ENCODE data around the gene FAM89A.
A peak's percentile ranks its signal among the peaks of the same experiment; 100 is the strongest.

FAM89A gene
- total RNA-seq = 1.0 to 1.5 (median 1.2) reads per million in 3 donors

- H3K27ac ChIP-seq (ENCODE audit: insufficient read depth, low read length, poor library complexity, severe bottlenecking) = peak within 1 kb of the TSS; percentile 8
Measured at GRCh38 chr1:231040019-231040799, at the start of gene FAM89A. FAM89A (minus strand) TSS chr1:231040254; CDS start chr1:231040211, 43 bp downstream.

GRCh38 chr1:231084353-231084752 is 44.3 kb upstream of the FAM89A start:
- Histone ChIP-seq H3K27ac (ENCODE audit: insufficient read depth, low read length, poor library complexity, severe bottlenecking) (no peak overlapping the region), H3K36me3 (ENCODE audit: control insufficient read depth, insufficient read depth, low read length) (no peaks in the 10 kb centered on the region), H3K27me3 (replicated peaks; ENCODE audit: control insufficient read depth, insufficient read depth, low read length, poor library complexity, severe bottlenecking) (no peaks in the 10 kb centered on the region), H3K9me3 (ENCODE audit: control insufficient read depth, low read length) (no peaks in the 10 kb centered on the region), H3K4me1 (ENCODE audit: control insufficient read depth, insufficient read depth, low read length, poor library complexity, severe bottlenecking) (no peaks in the 10 kb centered on the region), H3K4me3 (ENCODE audit: insufficient read depth, low read depth, low read length, poor library complexity, severe bottlenecking) (no peak overlapping the region)
- DNase-seq = no peak

More at GRCh38 chr1:231040019-231040799, at the start of gene FAM89A:
- Histone ChIP-seq H3K4me3 (ENCODE audit: insufficient read depth, low read depth, low read length, poor library complexity, severe bottlenecking) (peak within 1 kb of the TSS; percentile 87), H3K9me3 (ENCODE audit: control insufficient read depth, low read length) (no peaks in the 10 kb centered on the region), H3K4me1 (ENCODE audit: control insufficient read depth, insufficient read depth, low read length, poor library complexity, severe bottlenecking) (peaks cover 11% of the 10 kb centered on the region), H3K27me3 (replicated peaks; ENCODE audit: control insufficient read depth, insufficient read depth, low read length, poor library complexity, severe bottlenecking) (no peaks in the 10 kb centered on the region), H3K36me3 (ENCODE audit: control insufficient read depth, insufficient read depth, low read length) (no peaks in the 10 kb centered on the region)
- DNase-seq = peak; percentile 54 to 57 (median 56)

GRCh38 chr1:231079163-231079562 is 39.1 kb upstream of the FAM89A start:
- no peak overlapping the region for H3K4me3 ChIP-seq (ENCODE audit: insufficient read depth, low read depth, low read length, poor library complexity, severe bottlenecking)
- H3K36me3 ChIP-seq (ENCODE audit: control insufficient read depth, insufficient read depth, low read length) = no peaks in the 10 kb centered on the region
- no peak overlapping the region for H3K27ac ChIP-seq (ENCODE audit: insufficient read depth, low read length, poor library complexity, severe bottlenecking)
- no peak for DNase-seq
- H3K9me3 ChIP-seq (ENCODE audit: control insufficient read depth, low read length) = no peaks in the 10 kb centered on the region
- H3K27me3 ChIP-seq (replicated peaks; ENCODE audit: control insufficient read depth, insufficient read depth, low read length, poor library complexity, severe bottlenecking) = no peaks in the 10 kb centered on the region
- no peaks in the 10 kb centered on the region for H3K4me1 ChIP-seq (ENCODE audit: control insufficient read depth, insufficient read depth, low read length, poor library complexity, severe bottlenecking)

- H3K36me3 ChIP-seq (ENCODE audit: control insufficient read depth, insufficient read depth, low read length) = no peaks in the 10 kb centered on the region
- no peaks in the 10 kb centered on the region for H3K27me3 ChIP-seq (replicated peaks; ENCODE audit: control insufficient read depth, insufficient read depth, low read length, poor library complexity, severe bottlenecking)
- H3K27ac ChIP-seq (ENCODE audit: insufficient read depth, low read length, poor library complexity, severe bottlenecking) = no peak overlapping the region
- H3K9me3 ChIP-seq (ENCODE audit: control insufficient read depth, low read length) = no peaks in the 10 kb centered on the region
- no peaks in the 10 kb centered on the region for H3K4me1 ChIP-seq (ENCODE audit: control insufficient read depth, insufficient read depth, low read length, poor library complexity, severe bottlenecking)
- no peak for DNase-seq
- H3K4me3 ChIP-seq (ENCODE audit: insufficient read depth, low read depth, low read length, poor library complexity, severe bottlenecking) = no peak overlapping the region
Measured at GRCh38 chr1:231078250-231078649, 38.2 kb upstream of the FAM89A start.

GRCh38 chr1:231076802-231077201 is 36.7 kb upstream of the FAM89A start:
- Histone ChIP-seq H3K4me3 (ENCODE audit: insufficient read depth, low read depth, low read length, poor library complexity, severe bottlenecking) (no peak overlapping the region), H3K27ac (ENCODE audit: insufficient read depth, low read length, poor library complexity, severe bottlenecking) (no peak overlapping the region), H3K9me3 (ENCODE audit: control insufficient read depth, low read length) (no peaks in the 10 kb centered on the region), H3K27me3 (replicated peaks; ENCODE audit: control insufficient read depth, insufficient read depth, low read length, poor library complexity, severe bottlenecking) (no peaks in the 10 kb centered on the region), H3K36me3 (ENCODE audit: control insufficient read depth, insufficient read depth, low read length) (no peaks in the 10 kb centered on the region), H3K4me1 (ENCODE audit: control insufficient read depth, insufficient read depth, low read length, poor library complexity, severe bottlenecking) (no peaks in the 10 kb centered on the region)
- DNase-seq = no peak

GRCh38 chr1:231075497-231075896 is 35.4 kb upstream of the FAM89A start:
- Histone ChIP-seq H3K4me1 (ENCODE audit: control insufficient read depth, insufficient read depth, low read length, poor library complexity, severe bottlenecking) (no peaks in the 10 kb centered on the region), H3K27me3 (replicated peaks; ENCODE audit: control insufficient read depth, insufficient read depth, low read length, poor library complexity, severe bottlenecking) (no peaks in the 10 kb centered on the region), H3K27ac (ENCODE audit: insufficient read depth, low read length, poor library complexity, severe bottlenecking) (no peak overlapping the region), H3K4me3 (ENCODE audit: insufficient read depth, low read depth, low read length, poor library complexity, severe bottlenecking) (no peak overlapping the region), H3K9me3 (ENCODE audit: control insufficient read depth, low read length) (no peaks in the 10 kb centered on the region), H3K36me3 (ENCODE audit: control insufficient read depth, insufficient read depth, low read length) (no peaks in the 10 kb centered on the region)
- no peak for DNase-seq

- Histone ChIP-seq H3K4me1 (ENCODE audit: control insufficient read depth, insufficient read depth, low read length, poor library complexity, severe bottlenecking) (no peaks in the 10 kb centered on the region), H3K9me3 (ENCODE audit: control insufficient read depth, low read length) (no peaks in the 10 kb centered on the region), H3K4me3 (ENCODE audit: insufficient read depth, low read depth, low read length, poor library complexity, severe bottlenecking) (no peak overlapping the region), H3K27me3 (replicated peaks; ENCODE audit: control insufficient read depth, insufficient read depth, low read length, poor library complexity, severe bottlenecking) (no peaks in the 10 kb centered on the region), H3K27ac (ENCODE audit: insufficient read depth, low read length, poor library complexity, severe bottlenecking) (no peak overlapping the region), H3K36me3 (ENCODE audit: control insufficient read depth, insufficient read depth, low read length) (no peaks in the 10 kb centered on the region)
- DNase-seq = no peak
Measured at GRCh38 chr1:231075020-231075419, 35.0 kb upstream of the FAM89A start.

GRCh38 chr1:231074046-231074445 is 34.0 kb upstream of the FAM89A start:
- Histone ChIP-seq H3K9me3 (ENCODE audit: control insufficient read depth, low read length) (no peaks in the 10 kb centered on the region), H3K36me3 (ENCODE audit: control insufficient read depth, insufficient read depth, low read length) (no peaks in the 10 kb centered on the region), H3K27me3 (replicated peaks; ENCODE audit: control insufficient read depth, insufficient read depth, low read length, poor library complexity, severe bottlenecking) (no peaks in the 10 kb centered on the region), H3K4me1 (ENCODE audit: control insufficient read depth, insufficient read depth, low read length, poor library complexity, severe bottlenecking) (no peaks in the 10 kb centered on the region), H3K27ac (ENCODE audit: insufficient read depth, low read length, poor library complexity, severe bottlenecking) (no peak overlapping the region), H3K4me3 (ENCODE audit: insufficient read depth, low read depth, low read length, poor library complexity, severe bottlenecking) (no peak overlapping the region)
- DNase-seq = no peak

- Histone ChIP-seq H3K4me3 (ENCODE audit: insufficient read depth, low read depth, low read length, poor library complexity, severe bottlenecking) (no peak overlapping the region), H3K27ac (ENCODE audit: insufficient read depth, low read length, poor library complexity, severe bottlenecking) (no peak overlapping the region), H3K9me3 (ENCODE audit: control insufficient read depth, low read length) (no peaks in the 10 kb centered on the region), H3K36me3 (ENCODE audit: control insufficient read depth, insufficient read depth, low read length) (no peaks in the 10 kb centered on the region), H3K27me3 (replicated peaks; ENCODE audit: control insufficient read depth, insufficient read depth, low read length, poor library complexity, severe bottlenecking) (no peaks in the 10 kb centered on the region), H3K4me1 (ENCODE audit: control insufficient read depth, insufficient read depth, low read length, poor library complexity, severe bottlenecking) (no peaks in the 10 kb centered on the region)
- no peak for DNase-seq
Measured at GRCh38 chr1:231073331-231073730, 33.3 kb upstream of the FAM89A start.

- Histone ChIP-seq H3K36me3 (ENCODE audit: control insufficient read depth, insufficient read depth, low read length) (no peaks in the 10 kb centered on the region), H3K27ac (ENCODE audit: insufficient read depth, low read length, poor library complexity, severe bottlenecking) (no peak overlapping the region), H3K9me3 (ENCODE audit: control insufficient read depth, low read length) (no peaks in the 10 kb centered on the region), H3K4me1 (ENCODE audit: control insufficient read depth, insufficient read depth, low read length, poor library complexity, severe bottlenecking) (no peaks in the 10 kb centered on the region), H3K4me3 (ENCODE audit: insufficient read depth, low read depth, low read length, poor library complexity, severe bottlenecking) (no peak overlapping the region), H3K27me3 (replicated peaks; ENCODE audit: control insufficient read depth, insufficient read depth, low read length, poor library complexity, severe bottlenecking) (no peaks in the 10 kb centered on the region)
- DNase-seq = no peak
Measured at GRCh38 chr1:231072502-231073094, 32.5 kb upstream of the FAM89A start.
